Hippocampal formation (tissue), 2 donors: Measurements from ENCODE around the gene WDR1.
"Not testable (repeated sequence)": the region's sequence is repeated elsewhere in the genome, so short reads cannot be mapped to it uniquely, and the experiment has no call there.

Experiments used
- DNase-seq, 2 donors: peaks; one replicate each; lab custom pipeline; 2025; lab: John Stamatoyannopoulos, UW

The WDR1 gene

DNA sequence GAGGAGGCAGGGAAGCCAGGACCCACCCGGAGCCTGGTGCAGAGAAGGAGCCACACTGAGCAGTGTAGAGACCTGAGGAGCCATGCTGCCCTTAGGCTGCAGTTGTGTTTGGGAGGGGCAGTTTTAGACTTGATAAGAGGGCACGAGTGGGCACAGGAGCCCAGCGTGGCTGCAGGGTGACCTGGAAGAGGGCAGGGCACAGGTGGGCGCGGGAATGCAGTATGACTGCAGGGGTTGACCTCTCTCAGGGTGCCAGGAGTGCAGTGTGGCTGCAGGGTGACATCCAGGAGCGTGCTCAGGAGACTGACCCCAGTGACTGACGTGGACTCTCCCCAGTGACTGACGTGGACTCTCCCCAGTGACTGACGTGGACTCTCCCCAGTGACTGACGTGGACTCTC, 14.6 kb upstream of the WDR1 start:
- no peak for DNase-seq

DNA sequence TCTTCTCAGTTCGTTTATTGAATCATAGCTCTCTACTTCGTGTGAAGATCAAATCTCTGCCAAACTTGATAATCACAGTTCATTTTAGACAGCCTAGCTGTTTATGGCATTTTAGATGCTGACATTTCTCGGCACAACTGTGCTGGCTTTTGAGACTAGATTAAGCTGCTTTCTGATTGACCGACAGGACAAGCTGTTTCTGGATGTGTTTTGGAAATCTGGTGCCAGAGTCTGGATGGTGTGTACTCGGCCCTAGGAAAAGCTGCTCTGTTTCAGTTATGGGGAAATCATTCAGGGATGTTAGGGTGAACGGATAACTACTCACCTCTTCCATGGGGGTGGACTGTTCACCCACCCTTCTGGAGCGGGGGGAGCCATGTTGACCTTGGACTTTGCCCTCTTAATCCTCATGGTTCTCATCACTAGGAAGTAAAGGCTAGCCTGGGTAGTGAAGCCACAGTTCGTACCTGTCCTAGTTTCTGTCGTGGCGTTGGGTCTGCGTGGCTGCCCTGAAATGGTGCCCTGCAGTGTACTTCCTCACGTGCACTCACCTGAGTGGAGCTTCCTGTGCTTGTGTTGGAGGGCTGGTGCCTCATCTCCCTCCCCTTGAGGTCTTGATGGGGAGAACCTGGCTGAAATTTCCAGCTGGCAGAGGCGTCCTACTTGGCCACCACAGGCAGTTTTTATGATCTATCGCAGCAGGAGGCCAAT, 13.7 kb upstream of the WDR1 start:
- DNase-seq: no peak

DNA sequence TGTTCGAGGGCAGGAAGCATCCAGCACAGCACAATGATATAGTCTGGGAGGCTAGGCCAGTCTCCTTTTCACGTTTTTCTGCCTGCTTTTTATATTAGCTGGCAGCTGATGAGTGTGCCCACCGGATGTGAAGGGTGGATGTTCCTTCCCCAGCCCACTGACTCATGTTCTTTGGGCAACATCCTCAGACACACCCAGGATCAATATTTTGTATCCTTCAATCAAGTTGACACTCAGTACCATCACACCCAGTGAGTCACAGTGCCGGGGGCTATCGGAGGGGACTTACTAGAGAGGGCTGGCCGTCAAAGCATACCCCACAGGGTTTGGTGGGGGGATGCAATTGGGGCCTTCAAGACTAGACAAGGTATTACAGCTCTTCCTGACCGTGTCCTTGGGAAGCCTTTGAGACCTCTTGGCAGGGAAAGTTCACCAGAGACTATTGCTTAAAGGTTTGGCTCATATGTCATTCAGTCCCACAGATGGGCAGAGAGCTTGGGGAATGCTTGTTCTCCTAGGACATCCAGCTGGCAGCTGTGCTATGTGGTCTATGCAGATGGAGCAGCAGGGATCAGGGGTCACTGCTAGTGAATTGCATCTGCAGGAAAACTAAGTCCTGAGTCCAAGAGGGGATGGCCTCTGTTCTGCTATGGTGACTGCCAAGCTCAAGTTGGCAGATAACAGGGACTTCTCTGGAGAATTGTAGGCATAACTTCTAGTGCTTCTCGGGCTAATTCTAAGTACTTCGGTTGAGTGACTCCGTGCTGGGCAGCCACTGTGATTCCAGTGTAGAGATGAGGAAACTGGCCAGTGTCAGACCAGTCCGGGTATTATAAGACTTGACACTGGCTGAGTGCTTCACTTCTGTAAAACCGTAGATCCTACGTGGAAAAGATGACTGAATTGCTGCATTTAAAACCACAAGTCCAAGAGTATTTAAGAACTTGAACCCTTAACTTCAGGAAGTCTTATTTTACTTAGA, 12.9 kb upstream of the WDR1 start:
- DNase-seq: no peak

DNA sequence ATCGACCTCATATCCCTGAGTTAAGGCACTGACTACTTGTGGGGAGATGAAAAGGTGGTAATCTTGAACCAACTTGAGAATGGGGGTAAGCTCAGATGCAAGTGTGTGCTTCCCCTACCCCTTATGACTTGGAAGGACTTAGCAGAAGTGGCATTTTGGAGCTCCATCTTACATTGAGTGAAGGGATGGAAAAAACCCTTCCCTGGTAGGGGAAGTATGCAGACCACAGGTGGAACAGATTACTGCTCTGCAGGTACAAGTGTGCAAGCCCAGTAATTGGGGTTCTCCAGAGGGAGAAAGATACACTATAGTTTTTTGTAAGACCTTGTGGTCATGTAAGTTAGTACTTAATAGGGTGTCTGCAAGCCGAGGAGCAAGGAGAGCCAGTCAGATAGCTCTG, 12.2 kb upstream of the WDR1 start:
- DNase-seq: no peak

DNA sequence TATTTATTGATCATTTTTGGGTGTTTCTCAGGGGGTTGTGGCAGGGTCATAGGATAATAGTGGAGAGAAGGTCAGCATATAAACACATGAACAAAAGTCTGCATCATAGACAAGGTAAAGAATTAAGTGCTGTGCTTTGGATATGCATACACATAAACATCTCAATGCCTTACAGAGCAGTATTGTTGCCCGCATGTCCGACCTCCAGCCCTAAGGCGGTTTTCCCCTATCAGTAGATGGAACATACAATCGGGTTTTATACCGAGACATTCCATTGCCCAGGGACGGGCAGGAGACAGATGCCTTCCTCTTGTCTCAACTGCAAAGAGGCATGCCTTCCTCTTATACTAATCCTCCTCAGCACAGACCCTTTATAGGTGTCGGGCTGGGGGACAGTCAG, 10.9 kb upstream of the WDR1 start:
- DNase-seq: not testable (repeated sequence)

DNA sequence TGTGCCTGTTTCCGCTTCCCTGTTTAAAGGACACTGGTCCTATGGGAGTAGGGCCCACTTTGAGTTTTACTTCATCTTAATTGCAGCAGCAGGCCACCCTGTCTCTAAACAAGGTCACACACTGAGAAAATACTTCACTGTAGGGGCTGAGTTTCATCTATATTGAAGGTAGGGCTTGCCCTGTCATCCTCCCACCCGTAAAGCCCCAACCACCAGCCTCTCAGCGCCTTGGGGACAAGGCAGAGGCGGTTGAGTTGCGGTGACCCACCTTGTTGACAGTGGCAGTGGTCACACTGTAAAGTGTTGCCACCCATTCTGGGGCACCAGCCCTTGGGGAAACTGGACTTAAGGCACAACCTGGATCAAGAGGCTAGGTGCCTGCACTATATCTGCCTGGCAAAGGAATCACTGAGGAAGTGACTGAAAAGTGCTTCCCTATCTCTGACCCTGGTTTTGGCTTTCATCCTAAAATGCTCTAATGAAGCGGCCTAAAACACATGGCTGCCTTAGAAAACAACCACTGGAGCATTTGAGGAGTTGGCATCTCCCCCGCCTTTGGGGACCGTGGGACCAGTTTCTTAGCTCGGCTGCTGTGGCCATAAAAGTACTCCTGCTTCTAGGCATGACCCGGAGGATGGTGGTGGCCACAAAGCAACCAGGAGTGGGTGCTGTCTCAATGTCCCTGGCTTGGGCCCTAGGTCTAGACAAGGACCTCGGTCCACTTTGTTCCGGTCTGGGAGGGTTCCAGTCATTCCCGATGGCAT, 7.8 kb upstream of the WDR1 start:
- no peak for DNase-seq

DNA sequence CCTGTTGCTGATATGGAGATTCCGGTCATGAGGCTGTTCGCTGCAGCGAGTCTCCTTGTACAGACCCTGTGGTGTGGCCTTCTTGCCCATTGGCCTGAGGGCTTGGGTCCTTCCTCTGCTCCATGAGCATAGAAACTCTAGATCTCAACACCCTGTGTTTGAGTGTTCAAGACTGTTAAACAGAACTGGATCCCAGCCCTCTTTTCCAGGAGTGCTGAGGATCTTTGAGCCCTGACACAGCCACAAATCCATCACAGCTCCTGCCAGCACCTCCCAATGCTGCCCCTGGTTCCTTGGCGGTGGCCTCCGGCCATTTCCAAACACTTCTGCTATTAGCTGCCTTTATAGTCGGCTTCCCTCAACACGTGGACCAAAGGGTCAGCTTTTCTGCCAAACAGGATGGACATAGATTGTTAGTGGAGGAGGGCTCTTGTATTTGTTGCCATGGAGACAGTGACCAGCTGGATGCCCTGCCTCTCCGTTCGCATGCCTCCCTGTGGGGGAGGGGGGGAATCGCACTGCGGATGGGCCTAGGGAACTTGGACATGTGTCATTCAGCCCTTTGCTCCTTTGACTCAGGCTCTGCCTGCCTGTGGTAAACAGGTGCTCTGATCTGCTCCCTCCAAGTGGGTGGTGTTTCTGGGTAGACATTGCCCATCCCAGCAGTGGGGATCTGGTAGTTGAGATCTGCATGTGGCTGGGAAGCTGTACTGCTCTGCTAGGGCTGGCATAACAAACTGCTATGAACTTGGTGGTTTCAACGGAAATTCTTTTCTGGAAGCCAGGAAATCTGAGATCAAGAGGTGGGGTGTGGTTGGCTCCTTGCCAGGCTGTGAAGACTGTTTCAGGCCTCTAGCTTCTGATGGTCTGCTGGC, 6.9 kb upstream of the WDR1 start:
- DNase-seq: no peak

DNA sequence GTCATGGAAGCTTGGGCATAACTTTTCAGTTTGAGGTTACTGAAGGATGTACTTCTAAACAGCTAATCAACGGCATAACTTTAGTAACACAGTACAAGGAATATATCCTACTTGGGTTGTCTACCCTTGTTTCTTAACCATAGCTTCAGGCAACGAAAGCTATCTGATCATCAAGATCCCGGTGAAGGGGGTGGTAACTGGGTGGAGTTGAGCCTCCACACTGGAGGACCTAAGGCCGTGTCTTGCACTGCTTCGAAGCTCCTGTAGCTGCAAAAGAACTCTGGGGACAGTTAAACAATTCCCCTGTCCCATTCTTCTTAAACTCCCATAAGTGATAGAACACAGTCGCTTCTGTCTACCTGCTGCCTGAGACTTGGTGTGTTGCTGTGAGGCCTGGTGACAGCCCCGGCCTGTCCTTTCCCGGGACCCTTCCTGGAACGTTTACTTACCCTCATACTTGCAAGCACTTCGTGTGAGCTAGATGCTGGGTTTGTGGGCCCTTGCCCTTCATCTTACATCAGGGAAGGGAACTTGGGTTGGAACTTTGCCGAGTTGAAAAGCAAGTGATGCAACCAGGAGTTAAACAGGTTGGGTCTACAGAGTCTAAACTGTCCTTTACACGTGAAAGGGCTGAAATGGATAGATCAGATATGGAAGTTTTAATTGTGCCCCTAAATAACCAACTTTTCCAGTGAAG, 5.8 kb upstream of the WDR1 start:
- no peak for DNase-seq

DNA sequence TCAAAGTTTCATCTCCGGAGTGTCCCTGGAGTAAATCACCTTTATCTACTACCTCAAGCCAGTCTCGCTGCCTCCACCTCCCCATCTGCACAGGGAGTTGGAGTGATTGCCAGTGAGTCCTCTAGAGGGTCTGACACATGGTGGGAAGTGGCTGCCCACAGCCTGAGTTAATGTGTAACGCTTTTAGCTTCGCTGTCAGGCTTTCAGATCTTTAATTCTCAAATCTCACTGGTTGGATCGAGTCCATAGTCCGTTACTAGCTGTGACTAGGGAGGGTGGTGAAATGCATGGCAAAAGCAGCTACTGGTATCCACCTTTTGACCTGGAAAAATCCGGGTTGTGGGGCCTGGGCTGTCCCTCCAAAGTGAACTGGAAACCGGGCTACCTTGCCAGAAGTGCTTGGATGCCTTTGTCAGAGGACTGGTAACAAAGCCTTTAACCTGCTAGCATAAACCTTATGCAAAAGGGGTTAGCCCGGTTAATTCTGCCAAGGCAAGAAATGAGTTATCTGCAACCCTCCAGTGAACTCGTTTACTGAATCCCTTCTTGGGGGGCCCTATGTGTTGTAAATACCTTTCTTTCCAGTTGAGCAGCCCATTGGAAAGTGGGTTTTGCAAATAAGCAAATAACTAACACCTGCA, 5.1 kb upstream of the WDR1 start:
- no peak for DNase-seq

DNA sequence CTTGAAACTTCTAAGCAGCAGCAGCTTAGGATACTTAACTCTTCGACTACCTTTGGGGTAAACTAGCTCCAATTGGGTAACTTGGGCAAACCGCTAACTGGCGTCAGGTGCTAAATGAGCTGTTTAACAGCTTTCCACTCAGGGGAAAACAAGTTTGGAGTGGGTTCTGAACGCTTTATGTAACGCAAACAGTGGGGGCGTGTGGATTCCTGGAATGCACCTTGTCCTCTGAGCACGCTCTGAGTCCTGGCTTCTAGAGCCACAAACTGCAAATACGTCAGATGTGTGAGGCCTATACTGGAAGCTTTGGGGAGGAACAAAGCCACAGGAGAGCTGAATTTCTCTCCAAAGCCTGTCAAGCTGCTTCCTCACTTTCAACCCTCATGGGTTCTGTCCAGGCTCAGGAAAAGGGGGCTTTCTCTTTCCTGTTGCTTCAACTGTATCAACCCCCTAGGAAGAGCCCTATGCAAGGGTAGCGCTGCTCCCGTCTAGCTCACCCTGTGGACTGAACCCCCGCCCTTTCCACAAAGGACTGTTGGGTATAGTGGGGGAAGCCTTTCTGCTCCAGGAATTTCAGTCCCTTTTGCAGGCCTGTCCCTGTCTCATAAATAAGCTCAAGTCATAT, 4.5 kb upstream of the WDR1 start:
- DNase-seq: no peak

DNA sequence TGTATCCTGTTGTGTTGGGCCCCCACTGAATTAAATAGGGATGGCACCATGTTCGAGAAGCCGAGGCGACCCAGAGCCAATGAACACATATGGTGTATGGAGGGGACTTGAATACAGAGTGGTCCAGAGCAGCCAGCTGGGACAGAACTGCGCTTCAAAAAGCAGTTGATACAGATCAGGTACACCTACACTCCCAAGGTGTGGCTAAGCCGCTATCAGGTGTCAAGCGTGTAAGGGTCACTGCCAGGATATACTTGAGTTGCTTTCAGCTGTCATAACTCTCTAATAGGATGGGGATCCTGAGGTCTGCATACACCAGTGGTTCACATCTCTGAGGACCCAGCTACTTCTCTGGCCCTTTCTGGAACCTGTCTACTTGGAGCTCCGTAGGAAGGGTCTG, 3.2 kb upstream of the WDR1 start:
- no peak for DNase-seq

DNA sequence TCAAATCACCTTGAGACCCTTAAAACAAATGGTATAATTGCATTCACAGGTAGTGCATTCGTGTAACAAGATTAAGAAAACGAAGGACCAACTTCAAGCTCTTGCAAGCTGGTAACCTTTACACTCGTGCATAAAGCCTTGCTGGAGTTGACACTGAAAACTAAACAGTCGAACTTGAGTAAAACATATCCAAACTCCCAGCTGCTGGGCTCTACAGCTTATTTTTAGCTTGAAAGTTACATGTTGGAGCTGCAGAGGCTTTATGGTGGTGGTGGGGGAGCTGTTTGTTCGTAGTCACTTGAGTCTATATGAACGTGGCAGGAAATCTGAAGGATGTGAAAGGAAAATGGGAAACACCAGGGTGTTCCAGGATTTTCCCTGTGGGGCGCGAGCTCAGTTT, 2.7 kb upstream of the WDR1 start:
- no peak for DNase-seq

DNA sequence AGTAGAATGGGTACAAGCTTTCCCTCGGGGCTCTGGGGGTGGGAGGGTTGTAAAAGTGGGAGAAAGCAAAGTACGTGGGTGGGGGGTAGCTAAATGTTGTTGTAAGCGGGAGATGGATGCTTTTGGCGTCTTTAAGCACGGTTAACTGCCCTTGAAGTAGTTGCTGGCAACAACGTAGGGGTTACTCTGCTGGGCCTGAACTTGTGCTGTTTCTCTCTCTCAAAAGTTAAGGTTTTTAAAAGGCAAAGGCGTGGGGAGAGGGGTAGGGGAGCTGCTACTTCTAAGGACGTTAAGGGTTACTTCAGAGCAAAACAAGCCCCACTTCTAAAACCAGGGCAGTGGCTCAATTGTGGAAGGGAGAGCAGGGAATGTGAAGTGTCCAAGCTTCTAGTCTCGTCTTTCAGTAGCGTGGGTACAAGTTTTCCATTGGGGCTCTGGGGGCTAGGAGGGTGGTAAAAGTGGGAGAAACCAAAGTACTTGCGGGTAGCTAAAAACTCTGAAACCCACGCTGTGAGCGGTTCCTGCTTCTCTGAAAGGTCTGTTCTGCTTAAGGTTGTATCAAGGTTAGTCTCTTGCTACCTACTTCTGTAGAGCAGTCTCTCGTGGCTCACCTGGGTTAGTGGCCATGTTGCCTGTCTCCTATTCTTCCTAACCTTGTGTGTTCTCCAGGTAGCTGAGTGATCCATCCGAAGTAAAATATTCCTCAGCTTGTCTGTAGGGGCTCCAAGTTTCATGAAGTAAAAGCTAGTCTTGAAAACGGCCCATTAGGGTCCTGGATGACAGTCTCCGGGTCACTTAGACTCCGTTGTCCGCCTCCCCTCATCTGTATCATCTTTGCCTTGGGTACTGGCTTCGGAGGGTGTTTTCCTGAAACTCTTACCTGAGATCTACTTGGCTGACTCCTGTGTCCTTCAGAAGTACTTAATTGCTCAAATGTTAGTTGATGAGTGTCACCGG, 1.7 kb upstream of the WDR1 start:
- no peak for DNase-seq

DNA sequence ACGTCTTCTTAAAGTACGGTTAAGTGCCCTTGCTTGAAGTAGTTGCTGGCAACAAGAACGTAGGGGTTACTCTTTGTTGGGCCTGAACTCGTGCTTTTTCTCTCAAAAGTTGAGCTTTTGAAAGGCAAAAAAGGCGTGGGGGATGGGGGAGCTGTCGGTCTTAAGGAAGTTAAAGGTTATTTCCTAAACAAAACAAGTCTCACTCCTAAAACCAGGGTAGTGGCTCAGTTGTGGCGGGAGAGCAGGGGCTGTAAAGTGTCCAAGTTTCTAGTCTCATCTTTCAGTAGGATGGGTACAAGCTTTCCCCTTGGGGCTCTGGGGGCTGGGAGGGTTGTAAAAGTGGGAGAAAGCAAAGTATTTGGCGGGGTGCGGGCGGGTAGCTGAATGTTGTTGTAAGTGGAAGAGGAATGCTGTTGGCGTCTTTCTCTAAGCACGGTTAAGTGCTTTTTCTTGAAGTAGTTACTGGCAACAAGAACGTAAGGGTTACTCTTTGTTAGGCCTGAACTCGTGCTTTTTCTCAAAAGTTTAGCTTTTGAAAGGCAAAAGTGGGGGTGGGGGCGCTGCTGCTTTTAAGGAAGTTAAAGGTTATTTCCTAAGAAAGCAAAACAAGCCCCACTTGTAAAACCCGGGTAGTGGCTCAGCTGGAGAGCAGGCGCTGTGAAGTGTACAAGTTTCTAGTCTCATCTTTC, 904 bp upstream of the WDR1 start:
- no peak for DNase-seq

DNA sequence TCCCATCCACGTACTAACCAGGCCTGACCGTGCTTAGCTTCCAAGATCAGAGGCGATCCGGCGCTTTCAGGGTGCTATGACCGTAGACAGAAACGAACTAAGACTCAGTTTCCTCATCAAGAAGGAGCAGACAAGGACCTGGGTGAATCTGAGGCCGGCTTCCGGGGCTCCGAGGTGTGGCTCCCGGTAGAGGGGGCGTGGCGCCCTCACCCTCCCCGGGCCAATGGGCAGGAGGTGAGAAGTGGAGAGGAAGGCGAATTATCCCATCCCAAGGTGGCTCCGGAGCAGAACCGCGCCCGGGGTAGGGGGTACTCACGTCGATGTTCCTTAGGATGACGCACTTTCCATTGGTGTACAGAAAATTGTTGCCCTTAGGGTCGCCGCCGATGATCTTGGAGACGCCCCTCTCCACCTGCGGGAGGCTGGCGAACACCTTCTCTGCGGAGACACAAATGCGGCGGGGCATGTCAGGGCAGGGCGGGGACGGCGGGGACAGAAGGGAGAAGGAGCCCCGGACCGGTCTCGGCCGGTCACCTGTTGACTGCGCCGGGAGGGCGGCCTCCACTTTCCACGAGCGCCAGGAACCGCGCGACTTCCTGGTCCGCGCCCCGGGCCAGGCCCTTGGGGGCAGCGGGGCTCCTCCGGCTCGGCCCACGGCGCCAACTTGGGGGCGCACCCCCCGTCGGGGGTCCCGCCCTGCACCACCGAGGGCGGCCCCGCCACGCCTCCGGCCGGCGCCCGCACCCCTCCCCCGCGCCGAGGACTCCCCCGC, 616 bp downstream of the WDR1 start:
- no peak for DNase-seq

DNA sequence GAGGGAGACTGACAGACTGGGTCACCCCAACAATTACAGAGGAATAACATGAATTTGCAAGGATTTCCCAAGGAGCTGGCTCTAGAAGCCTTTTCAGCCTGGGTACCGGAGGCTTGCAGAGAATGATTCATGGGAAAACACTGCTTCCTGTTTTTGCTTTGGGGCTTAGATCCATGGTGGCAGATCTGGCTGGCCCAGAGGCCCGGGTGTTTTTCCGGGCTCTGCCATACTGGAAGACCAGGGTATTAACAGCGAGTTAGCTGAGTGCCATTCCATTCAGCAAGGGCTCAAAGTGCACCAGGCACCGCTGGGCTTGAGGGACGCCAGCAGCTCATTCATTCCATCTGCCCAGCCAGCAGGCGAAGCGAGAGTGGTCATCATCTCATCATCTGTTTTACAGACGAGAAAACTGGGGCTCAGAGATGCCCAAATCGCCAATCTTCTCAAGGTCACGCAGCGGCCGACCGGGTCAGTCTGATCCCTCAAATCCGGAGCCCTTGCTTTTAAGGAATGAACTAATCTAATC, 1.3 kb downstream of the WDR1 start:
- DNase-seq: no peak

DNA sequence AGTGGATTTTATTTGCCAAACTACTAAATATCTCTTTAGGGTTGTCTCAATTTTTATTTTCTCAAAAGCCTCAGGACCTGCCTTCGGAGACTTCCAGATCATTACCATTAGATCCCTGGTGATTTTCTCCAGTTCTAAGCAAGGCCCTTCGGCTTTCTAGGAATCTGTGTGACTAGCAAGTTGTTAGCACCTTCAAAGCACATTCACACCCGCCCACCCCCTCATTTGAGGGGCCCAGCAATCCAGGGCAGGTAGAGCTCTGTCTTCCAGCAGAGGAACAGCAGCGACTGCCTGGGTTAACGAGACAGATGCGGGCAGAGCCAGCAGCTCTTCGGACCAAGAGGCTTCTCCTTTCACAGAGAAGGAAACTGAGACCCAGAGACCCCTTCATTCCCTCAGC, 2.0 kb downstream of the WDR1 start:
- DNase-seq: no peak
